Epithelial cell of esophagus (primary cell): Measurements from ENCODE around the gene MCC.

Experiments
- DNase-seq: peaks from one replicate; pipeline ENCODE4 v3.0.0; 2010; ENCODE audit warnings: low read depth
- H3K4me3 ChIP-seq: 2 replicates; pipeline ENCODE4 v1.5.1; 2011; ENCODE audit warnings: mild to moderate bottlenecking, low read length, control low read depth
- TF ChIP-seq, protein P1 (sequence below): IDR thresholded peaks from 2 replicates; pipeline ENCODE4 v1.5.1; 2011; ENCODE audit warnings: low read depth, mild to moderate bottlenecking, low read length, control low read depth, inconsistent platforms; ENCODE audit not compliant: insufficient read depth; ENCODE audit errors: missing control alignments

The MCC gene

GRCh38 chr5:113234546-113234945 lies 253.7 kb downstream of the MCC start:
- DNase-seq, result no peak
- H3K4me3 ChIP-seq, result no peak overlapping the region
- TF ChIP-seq, protein P1, sequence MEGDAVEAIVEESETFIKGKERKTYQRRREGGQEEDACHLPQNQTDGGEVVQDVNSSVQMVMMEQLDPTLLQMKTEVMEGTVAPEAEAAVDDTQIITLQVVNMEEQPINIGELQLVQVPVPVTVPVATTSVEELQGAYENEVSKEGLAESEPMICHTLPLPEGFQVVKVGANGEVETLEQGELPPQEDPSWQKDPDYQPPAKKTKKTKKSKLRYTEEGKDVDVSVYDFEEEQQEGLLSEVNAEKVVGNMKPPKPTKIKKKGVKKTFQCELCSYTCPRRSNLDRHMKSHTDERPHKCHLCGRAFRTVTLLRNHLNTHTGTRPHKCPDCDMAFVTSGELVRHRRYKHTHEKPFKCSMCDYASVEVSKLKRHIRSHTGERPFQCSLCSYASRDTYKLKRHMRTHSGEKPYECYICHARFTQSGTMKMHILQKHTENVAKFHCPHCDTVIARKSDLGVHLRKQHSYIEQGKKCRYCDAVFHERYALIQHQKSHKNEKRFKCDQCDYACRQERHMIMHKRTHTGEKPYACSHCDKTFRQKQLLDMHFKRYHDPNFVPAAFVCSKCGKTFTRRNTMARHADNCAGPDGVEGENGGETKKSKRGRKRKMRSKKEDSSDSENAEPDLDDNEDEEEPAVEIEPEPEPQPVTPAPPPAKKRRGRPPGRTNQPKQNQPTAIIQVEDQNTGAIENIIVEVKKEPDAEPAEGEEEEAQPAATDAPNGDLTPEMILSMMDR, result no peak

DNA sequence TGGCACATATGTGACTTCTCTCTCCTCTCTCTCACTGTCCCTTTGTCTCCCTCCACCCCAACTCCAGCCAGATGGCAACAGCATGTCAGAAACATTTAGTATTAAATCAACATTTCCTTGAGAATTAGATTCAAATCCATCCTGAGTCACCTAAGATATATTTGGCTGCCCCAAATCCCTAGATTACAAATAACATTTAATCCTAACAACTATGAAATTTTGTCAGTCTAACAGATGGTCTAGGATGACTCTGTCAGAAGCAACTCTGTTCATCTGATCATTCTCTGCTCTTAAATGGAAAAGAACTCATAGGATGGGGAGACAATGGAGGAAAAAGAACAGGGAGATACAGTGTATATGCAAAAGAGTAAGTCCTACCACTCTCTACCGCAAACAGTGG lies 254.6 kb downstream of the MCC start:
- DNase-seq, result no peak

GRCh38 chr5:113232667-113233066 lies 255.6 kb downstream of the MCC start:
- DNase-seq, result no peak
- TF ChIP-seq, protein P1, result no peak

More for the DNA sequence above, 254.6 kb downstream of the MCC start:
- TF ChIP-seq, protein P1, result no peak
- H3K4me3 ChIP-seq, result no peak overlapping the region

GRCh38 chr5:113232221-113232620 lies 256.0 kb downstream of the MCC start:
- no peak overlapping the region for H3K4me3 ChIP-seq
- TF ChIP-seq, protein P1, result no peak
- peak; percentile 84 for DNase-seq

More at GRCh38 chr5:113232667-113233066, 255.6 kb downstream of the MCC start:
- H3K4me3 ChIP-seq, result no peak overlapping the region

- DNase-seq, result no peak
- TF ChIP-seq, protein P1, result no peak
- H3K4me3 ChIP-seq, result no peak overlapping the region
These were observed 256.6 kb downstream of the MCC start for GRCh38 chr5:113231653-113232000.

DNA sequence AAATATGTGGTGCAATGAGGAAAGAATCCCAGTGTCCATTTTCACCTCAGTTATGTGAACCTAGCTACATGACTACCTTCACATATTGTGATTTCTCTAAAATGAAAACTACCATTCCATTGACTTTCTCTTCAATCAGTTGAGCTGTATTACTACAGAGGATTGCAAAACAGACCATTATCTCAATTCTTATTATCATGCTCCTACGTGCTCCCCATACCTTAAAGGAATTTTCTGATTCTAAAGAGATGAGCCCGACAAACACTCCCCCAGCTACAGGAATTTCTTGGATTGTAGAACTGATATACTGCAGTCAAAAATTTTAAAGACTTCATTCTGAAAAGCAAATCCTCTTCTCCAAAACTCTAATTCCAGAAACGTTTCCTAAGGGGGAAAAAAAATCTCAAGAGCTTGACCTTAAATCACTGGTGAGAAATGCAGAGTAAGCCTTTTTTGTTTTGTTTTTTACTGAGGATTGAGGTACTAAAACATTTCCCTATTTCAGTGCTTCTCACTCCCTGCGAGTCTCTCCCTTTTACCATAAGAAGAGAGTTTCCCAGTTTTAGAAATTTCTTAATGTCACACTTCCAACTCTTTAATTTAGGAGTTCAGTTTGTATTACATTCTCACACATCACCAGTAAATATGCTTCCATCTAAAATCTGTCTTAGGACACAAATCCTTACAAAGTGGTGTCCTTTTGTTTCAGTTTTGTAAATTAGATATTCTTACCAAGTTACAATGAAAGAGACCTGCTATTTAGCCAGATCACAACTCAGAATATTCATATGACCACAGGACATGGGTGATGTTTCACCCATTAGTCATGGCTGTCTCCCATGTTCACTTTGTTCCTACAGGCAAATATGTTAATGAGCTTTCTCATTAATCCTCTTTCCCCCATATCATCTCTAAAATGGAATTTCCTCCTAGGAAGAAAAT lies 257.3 kb downstream of the MCC start:
- H3K4me3 ChIP-seq, result no peak overlapping the region
- peak; percentile 86 for DNase-seq
- TF ChIP-seq, protein P1, result no peak

DNA sequence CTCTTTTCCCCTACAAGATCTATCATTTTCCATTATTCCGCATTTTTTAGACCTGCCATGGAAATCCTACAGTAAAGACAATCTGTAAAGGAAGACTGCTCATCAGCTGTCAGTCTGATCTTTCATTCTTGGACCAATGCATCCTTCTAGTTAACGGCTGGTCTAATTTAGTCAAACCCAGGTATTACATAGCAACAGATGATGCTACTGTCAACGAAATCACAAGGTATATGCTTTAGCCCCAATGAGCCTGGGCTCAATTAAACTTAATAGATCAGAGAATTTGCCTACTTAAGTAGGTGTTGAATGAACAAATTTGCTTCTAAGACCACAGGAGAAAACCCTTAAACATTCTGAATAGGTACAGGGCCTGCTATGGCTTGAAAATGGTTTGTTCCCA lies 260.5 kb downstream of the MCC start:
- TF ChIP-seq, protein P1, result no peak
- H3K4me3 ChIP-seq, result no peak overlapping the region
- DNase-seq, result no peak
